ENCODE results near the gene TMEM258.

TMEM258 gene

GRCh38 chr11:61792310-61793082, at the start of gene TMEM258, which contains the start of gene FEN1:
TMEM258 (minus strand) TSS chr11:61792599; CDS start chr11:61792558, 41 bp downstream.
FEN1 (plus strand) TSS chr11:61792911; CDS start chr11:61795362, 2,451 bp downstream.
- peak; percentile 92 for DNase-seq (ENCODE audit: low spot score)

GRCh38 chr11:61841636-61842527, 49.5 kb upstream of the TMEM258 start:
- DNase-seq (ENCODE audit: low spot score), result no peak

- no peak for DNase-seq (ENCODE audit: low spot score)
Measured at GRCh38 chr11:61840371-61840770, 48.0 kb upstream of the TMEM258 start.

- no peak for DNase-seq (ENCODE audit: low spot score)
Measured at GRCh38 chr11:61839742-61840141, 47.3 kb upstream of the TMEM258 start.

- DNase-seq (ENCODE audit: low spot score), result no peak
Measured at GRCh38 chr11:61838921-61839320, 46.5 kb upstream of the TMEM258 start.

GRCh38 chr11:61838501-61838900, 46.1 kb upstream of the TMEM258 start:
- no peak for DNase-seq (ENCODE audit: low spot score)

GRCh38 chr11:61837411-61838005, 45.1 kb upstream of the TMEM258 start:
- DNase-seq (ENCODE audit: low spot score), result no peak

GRCh38 chr11:61836193-61836592, 43.8 kb upstream of the TMEM258 start:
- DNase-seq (ENCODE audit: low spot score), result no peak

GRCh38 chr11:61834278-61835048, 42.1 kb upstream of the TMEM258 start:
- DNase-seq (ENCODE audit: low spot score), result peak; percentile 67

- DNase-seq (ENCODE audit: low spot score), result no peak
Measured at GRCh38 chr11:61833926-61834277, 41.5 kb upstream of the TMEM258 start.

- no peak for DNase-seq (ENCODE audit: low spot score)
Measured at GRCh38 chr11:61833471-61833870, 41.1 kb upstream of the TMEM258 start.

- DNase-seq (ENCODE audit: low spot score), result peak; percentile 64
Measured at GRCh38 chr11:61832754-61833153, 40.4 kb upstream of the TMEM258 start.

- DNase-seq (ENCODE audit: low spot score), result no peak
Measured at GRCh38 chr11:61832207-61832606, 39.8 kb upstream of the TMEM258 start.

- DNase-seq (ENCODE audit: low spot score), result no peak
Measured at GRCh38 chr11:61830237-61831105, 38.1 kb upstream of the TMEM258 start.

GRCh38 chr11:61829806-61830205, 37.4 kb upstream of the TMEM258 start:
- no peak for DNase-seq (ENCODE audit: low spot score)

GRCh38 chr11:61828629-61829407, 36.4 kb upstream of the TMEM258 start:
- peak; percentile 74 for DNase-seq (ENCODE audit: low spot score)

- no peak for DNase-seq (ENCODE audit: low spot score)
Measured at GRCh38 chr11:61828379-61828628, 35.9 kb upstream of the TMEM258 start.

GRCh38 chr11:61827571-61828378, 35.4 kb upstream of the TMEM258 start, which contains the start of gene FADS2:
FADS2 (plus strand) TSS chr11:61828300; CDS start chr11:61828391, 91 bp downstream.
- peak; percentile 91 for DNase-seq (ENCODE audit: low spot score)

- peak; percentile 58 for DNase-seq (ENCODE audit: low spot score)
Measured at GRCh38 chr11:61826930-61827570, 34.7 kb upstream of the TMEM258 start.
